ENCODE measurements around the gene MORF4L2.

Gene MORF4L2

DNA sequence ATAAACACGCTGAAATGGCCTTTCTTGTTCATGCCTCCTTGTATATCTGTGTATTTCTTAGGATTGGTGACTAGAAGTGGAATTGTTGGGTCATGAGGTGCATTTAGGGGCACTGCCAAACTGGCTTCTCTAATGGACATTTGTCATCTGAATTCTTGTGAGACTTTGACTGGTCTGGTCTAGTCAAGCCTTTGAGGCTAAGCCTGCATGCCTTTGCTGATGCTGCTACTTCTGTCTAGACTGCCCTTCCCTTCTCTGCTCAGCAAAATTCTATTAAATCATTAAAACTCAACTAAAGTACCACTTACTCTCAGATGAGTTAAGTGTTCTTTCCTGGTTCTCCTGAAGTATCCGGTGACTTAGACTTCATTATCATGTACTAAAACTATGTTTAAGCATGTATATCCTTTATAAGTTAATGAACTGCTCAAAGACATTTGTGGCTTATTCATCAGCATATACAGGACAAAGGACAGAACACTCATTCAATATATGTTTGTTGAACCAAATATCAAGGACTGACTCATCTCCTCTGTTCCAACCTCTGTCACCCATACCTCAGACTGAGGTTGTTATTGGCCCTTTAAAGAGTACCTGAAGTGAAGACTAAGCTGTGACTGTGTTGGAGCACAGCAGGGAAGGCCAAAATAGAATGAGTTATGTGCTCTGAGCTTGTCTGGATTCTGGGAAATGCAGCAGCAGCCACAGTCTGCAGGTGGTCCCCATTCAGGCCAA lies 48.7 kb downstream of the MORF4L2 start:
- DNase-seq (ENCODE audit: extremely low read depth in 1 of 2, low read depth in 1 of 2), result no peak

DNA sequence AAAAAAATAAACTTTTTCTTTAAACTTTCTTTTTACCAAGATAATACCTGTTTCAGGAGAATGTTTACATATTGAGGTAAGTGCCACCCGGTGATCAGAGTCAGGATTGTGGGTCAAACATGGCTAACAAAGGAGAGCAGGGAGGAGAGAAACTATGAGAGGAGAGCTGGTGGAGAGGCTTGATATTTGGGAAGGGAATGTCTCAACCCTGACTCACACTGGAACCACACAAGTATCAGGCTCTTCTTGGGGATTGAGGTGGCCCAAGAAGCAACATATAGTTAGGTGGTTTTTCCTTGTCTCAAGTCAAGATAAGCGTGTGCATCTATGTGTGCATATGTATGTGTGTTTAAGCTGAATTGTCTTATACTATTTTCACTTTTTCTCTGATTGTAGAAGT lies 51.1 kb downstream of the MORF4L2 start:
- DNase-seq (ENCODE audit: extremely low read depth in 1 of 2, low read depth in 1 of 2), result no peak

DNA sequence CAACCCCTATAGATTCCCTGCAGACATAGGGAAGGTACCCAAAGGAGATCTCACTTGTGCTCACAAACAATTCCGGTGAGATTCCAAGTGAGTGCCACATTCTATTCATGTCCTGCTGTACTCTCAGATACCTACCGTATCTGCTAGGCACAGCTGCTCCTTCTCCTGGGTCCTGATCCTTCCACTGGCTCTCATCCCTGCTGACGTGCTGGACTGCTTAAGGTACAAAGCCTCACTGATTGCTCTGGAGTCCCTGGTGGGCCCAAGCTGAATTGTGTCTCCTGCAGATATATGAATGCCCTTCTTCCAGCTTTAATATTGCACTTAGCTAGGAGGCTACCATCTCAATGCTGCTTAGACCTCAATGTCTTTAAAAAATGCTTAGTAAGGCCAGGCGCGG lies 55.4 kb downstream of the MORF4L2 start:
- no peak for DNase-seq (ENCODE audit: extremely low read depth in 1 of 2, low read depth in 1 of 2)

DNA sequence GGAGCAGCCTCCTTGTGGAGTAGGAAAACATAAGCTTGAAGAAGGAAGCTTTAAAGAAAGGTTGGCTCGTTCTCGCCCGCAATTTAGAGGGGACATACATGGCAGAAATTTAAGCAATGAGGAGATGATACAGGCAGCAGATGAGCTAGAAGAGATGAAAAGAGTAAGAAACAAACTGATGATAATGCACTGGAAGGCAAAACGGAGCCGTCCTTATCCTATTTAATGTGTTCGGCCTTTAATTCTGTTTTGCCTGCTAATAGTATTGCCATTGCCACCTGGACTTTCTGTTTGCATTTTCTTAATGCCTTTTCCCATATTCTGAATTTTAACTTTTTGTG lies 56.4 kb downstream of the MORF4L2 start:
- DNase-seq (ENCODE audit: extremely low read depth in 1 of 2, low read depth in 1 of 2), result no peak

- no peak for DNase-seq (ENCODE audit: extremely low read depth in 1 of 2, low read depth in 1 of 2)
These were observed 57.0 kb downstream of the MORF4L2 start for GRCh38 chrX:103629318-103630170.

DNA sequence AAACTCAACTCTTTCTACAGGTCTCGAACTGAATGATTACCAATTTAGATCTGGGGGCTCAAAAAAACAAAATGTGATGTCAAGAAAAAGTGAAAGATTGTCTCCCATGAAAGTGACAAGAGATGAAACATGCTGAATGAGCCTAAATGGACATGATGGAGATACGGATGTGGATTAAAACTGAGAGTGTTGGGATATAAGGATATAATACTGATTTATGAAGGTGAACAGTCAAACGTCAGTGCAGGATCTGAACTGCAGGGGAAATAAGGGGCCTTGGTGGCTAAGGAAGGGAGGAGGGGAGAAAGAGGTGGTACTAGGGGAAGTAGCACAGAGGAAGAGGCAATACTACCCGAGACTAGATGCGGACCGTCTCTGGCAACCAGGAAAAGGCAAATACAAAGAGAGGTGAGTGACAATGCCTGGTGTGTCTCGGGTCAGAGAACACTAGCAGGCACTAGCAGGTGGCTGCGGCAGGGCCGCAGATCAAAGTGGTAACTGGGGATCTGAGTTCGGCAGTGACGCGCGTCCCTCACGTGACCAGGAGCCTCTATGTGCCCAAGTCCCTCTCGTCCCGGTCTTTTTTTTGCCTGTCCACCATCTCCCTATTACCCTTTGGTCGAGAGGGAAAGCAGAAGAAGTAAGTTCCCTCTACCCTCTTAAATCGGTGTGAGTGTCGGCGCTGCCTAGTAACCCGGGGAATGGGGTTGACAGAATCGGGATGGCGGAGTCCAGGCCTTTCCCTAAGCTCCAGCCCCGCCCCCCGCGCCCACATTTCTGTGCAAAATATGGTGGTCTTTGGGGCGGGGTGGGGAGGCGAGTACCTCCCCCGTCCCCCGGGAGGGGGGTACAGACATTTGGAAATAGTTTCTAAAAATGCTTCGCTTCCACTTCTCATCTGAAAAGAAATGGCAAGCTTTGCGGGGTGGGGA lies 57.8 kb downstream of the MORF4L2 start, which contains the start of gene TCEAL1:
TSS of gene TCEAL1 (plus strand) at position 590 of the 932 bp plus-strand sequence. CDS start 942 bp downstream, outside the sequence.
- no peak for DNase-seq (ENCODE audit: extremely low read depth in 1 of 2, low read depth in 1 of 2)

DNA sequence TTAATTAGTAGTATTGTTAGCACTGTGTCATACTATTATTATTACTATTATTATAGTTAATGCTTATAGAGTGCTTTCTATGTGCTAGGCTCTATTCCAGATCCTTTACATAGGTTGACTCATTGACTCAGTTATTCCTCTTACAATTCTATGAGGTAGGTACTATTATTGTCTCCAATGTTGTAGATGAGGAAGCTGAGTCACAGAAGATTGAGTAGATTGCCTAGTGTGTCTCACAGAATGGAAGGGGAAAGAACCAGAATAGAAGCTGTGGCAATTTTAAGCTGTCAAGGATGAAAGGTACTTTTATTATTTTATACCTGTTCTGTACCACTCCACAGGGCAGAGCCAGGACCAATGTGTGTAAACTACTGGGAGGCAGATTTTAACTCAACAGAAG lies 59.6 kb downstream of the MORF4L2 start:
- DNase-seq (ENCODE audit: extremely low read depth in 1 of 2, low read depth in 1 of 2), result no peak
